Right cardiac atrium (tissue), 5 donors: Measurements from ENCODE around the gene TSPAN3. TPM values are rescaled to one million over a fixed set of nuclear protein-coding genes. Genes with fewer than 3 reads are reported as not detected.
A peak's percentile ranks its signal among the peaks of the same experiment; 100 is the strongest.

Experiments
- ATAC-seq, 2 donors: fragments of 200-7000 bp; cut with Tn5 transposase; one replicate each; pipeline versions ENCODE4 v1.8.0 to v1.9.1; 2020; ENCODE audit warnings: moderate library complexity in 2 of 2, mild to moderate bottlenecking in 1 of 2
- DNase-seq, 3 donors: peaks; one replicate each; pipeline ENCODE4 v3.0.0-alpha.2; 2020
- H3K27ac ChIP-seq: one replicate; pipeline ENCODE4 v1.5.1; 2013; ENCODE audit warnings: mild to moderate bottlenecking, low read length, control low read depth, moderate library complexity
- H3K27me3 ChIP-seq: one replicate; pipeline ENCODE4 v1.6.1; 2013; ENCODE audit not compliant: control insufficient read depth, insufficient read depth
- H3K4me1 ChIP-seq: one replicate; pipeline ENCODE4 v1.6.1; 2013; ENCODE audit warnings: low read length; ENCODE audit not compliant: control insufficient read depth, insufficient read depth
- H3K4me3 ChIP-seq: one replicate; pipeline ENCODE4 v1.5.1; 2013; ENCODE audit warnings: low read length, control low read depth
- H3K9me3 ChIP-seq: one replicate; pipeline ENCODE4 v1.6.1; 2013; ENCODE audit warnings: low read length; ENCODE audit not compliant: control insufficient read depth
- WGBS: extraction: QIAGEN DNeasy Blood & Tissue Kit; methylation state at CpG from one replicate; pipeline ENCODE4 v1.1.7; 2013; 5-methylcytosine and 5-hydroxymethylcytosine counted together
- intact Hi-C, 4 donors: fragments of 100-400 bp; cut with DNase I; formaldehyde crosslinking; loops; one replicate each; pipeline versions ENCODE4 v1.11.0 to v1.14.0; 2022 to 2023
- polyA plus RNA-seq: library from polyadenylated mRNA; stranded (reverse); fragments of 200-250 nt; gene quantifications from one replicate; pipeline ENCODE4 v1.2.3, GENCODE V29; 2013
- total RNA-seq, 4 donors: library from RNA; stranded (reverse); fragmentation: NEBNext Ultra II Directional; extraction: Animal tissue kit (Norgen Biotek cat#: 25700); gene quantifications; one replicate each; pipeline ENCODE4 v1.2.1, GENCODE V29; 2021
- donor health status: healthy with polysubstance abuse.
- donor health status: DM: no; HTN: yes; CAD: no.
- donor health status: DM: no; HTN: no; CAD: no.
- donor health status: DM: no; HTN: yes; CAD: no; lungs with severe emphysema.
- donor health status: DM: yes; HTN: yes; CAD: no.

Gene TSPAN3
- total and polyA plus RNA-seq, 5 donors: 124 to 135 (median 128) TPM

DNA sequence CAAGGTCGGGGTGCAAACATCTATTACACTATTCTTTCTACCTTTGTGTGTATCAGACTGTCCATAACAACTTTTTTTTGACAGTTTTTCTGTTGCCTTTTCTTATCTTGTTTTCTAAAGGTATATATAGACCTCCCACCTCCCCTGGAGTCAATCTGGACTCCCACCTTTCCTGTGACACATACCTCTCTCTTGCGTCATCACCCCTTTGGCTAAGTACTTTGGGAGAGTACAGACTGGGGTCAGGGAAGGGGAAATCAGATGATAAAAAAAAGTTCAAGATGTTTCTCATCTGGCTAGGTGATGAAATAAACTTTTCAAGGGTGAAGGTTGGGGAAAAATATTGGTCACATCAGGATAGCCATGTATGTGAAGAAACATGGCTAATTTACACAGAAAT is 17.2 kb downstream of the TSPAN3 start:
- no peak overlapping the region for H3K4me3 ChIP-seq
- whole genome bisulfite sequencing: 83% methylated on average over 2 of the region's 2 CpGs
- H3K4me1 ChIP-seq: peaks cover 6% of the 10 kb centered on the region
- no peak for DNase-seq
- intact Hi-C loops: no loop called here
- no peaks in the 10 kb centered on the region for H3K9me3 ChIP-seq
- no peak overlapping the region for H3K27ac ChIP-seq
- ATAC-seq: peak in 1 of 2 donors; percentile 16
- no peaks in the 10 kb centered on the region for H3K27me3 ChIP-seq

DNA sequence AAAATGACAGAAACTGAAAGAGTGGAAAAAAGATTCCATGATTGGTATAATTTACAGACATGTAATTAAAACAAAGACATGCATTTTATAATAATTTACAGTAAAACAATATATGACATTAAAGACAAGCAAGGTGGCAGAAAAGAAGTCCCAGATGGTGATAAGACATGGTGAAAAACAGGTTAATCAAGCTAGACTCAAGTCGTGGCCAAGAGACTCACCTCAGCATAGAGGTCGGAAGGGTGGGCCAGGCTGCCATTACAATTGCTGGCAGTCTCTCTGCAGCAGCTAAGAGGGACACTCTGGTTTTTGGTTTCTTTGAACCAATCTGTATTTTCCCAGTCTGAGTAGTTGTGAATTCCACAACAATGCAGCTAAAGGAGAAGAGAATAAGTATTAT is 18.4 kb downstream of the TSPAN3 start:
- 63% methylated on average over 2 of the region's 2 CpGs for WGBS
- Histone ChIP-seq H3K9me3 (no peaks in the 10 kb centered on the region), H3K27ac (no peak overlapping the region), H3K4me3 (no peak overlapping the region), H3K27me3 (no peaks in the 10 kb centered on the region), H3K4me1 (peaks cover 6% of the 10 kb centered on the region)
- no peak for DNase-seq
- ATAC-seq: no peak
- intact Hi-C loops: no loop called here

- ATAC-seq: no peak
- no peaks in the 10 kb centered on the region for H3K27me3 ChIP-seq
- intact Hi-C loops: no loop called here
- WGBS: 94% methylated on average over 1 of the region's 1 CpG
- H3K4me1 ChIP-seq: peaks cover 8% of the 10 kb centered on the region
- H3K4me3 ChIP-seq: no peak overlapping the region
- H3K27ac ChIP-seq: no peak overlapping the region
- no peaks in the 10 kb centered on the region for H3K9me3 ChIP-seq
- DNase-seq: no peak
Observed at GRCh38 chr15:77048135-77048876, 22.6 kb downstream of the TSPAN3 start.

GRCh38 chr15:77046704-77047412 is 24.1 kb downstream of the TSPAN3 start:
- Histone ChIP-seq H3K27me3 (no peaks in the 10 kb centered on the region), H3K9me3 (no peaks in the 10 kb centered on the region), H3K4me3 (no peak overlapping the region), H3K4me1 (peaks cover 8% of the 10 kb centered on the region), H3K27ac (no peak overlapping the region)
- DNase-seq: no peak
- no peak for ATAC-seq
- intact Hi-C loops: no loop called here
- WGBS: 93% methylated on average over 7 of the region's 7 CpGs

DNA sequence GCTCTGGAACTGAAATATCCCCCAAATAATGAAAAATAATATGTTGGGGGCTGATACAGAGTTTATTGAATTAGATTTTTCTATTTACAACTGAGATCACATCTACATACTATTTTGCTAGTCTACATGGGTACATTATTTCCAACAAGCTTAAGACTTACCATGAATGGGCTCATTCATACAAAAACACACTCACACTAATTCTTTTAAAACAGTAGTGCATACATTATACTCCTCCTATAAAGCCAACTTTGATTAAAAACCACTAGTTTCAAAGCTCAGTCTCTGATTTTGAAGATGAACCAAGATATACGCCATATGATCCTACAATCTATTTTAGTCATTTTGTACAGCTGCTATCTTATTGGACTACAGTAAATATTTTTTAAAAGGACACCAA is 24.9 kb downstream of the TSPAN3 start:
- 92% methylated on average over 1 of the region's 1 CpG for WGBS
- Histone ChIP-seq H3K4me1 (peaks cover 8% of the 10 kb centered on the region), H3K27me3 (no peaks in the 10 kb centered on the region), H3K27ac (no peak overlapping the region), H3K4me3 (no peak overlapping the region), H3K9me3 (no peaks in the 10 kb centered on the region)
- ATAC-seq (no peak), DNase-seq (no peak)
- intact Hi-C loops: no loop called here

- H3K4me3 ChIP-seq: no peak overlapping the region
- 71% methylated on average over 7 of the region's 7 CpGs for WGBS
- intact Hi-C loops: no loop called here
- ATAC-seq (peak; percentile 54 to 64), DNase-seq (no peak)
- H3K27me3 ChIP-seq: no peaks in the 10 kb centered on the region
- peaks cover 8% of the 10 kb centered on the region for H3K4me1 ChIP-seq
- no peaks in the 10 kb centered on the region for H3K9me3 ChIP-seq
- H3K27ac ChIP-seq: no peak overlapping the region
Observed at GRCh38 chr15:77044228-77045042, 26.5 kb downstream of the TSPAN3 start.

GRCh38 chr15:77042955-77043920 is 27.7 kb downstream of the TSPAN3 start:
- H3K27ac ChIP-seq: no peak overlapping the region
- WGBS: 76% methylated on average over 20 of the region's 20 CpGs
- no peak for ATAC-seq

DNA sequence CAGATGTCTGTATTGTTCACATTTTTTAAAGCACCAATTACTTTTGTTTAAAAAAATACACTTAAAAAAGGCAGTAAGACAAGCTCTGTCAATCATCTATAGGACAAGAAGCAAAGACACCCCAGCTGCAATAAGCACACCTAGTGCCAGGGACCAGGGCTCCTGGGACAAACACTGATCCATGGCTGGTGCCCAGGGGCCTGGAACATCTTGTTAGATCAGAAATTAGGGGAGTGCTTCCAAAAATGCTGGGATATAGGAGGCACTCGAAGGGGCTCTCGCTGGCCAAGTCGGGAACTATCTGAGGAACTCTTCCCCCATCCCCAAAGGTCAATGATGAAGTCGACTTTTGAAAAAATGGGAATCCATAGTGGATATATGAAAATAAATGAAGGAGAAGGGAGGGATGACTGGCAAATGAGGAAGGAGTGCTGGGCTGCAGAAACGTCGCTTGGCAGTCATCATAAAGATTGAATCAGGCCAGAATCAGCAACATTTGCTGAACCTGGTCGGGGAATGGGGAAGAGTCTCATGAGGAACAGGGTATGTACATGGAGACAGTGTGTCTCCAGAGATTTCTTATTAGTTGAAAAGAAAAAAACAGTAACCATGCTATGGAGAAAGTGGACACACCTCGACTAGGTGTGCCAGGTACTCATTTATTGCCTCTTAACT is 28.5 kb downstream of the TSPAN3 start:
- peaks cover 8% of the 10 kb centered on the region for H3K4me1 ChIP-seq
- WGBS: 78% methylated on average over 8 of the region's 8 CpGs
- DNase-seq (no peak), ATAC-seq (no peak)
- no peaks in the 10 kb centered on the region for H3K9me3 ChIP-seq
- intact Hi-C loops: no loop called here
- H3K27me3 ChIP-seq: no peaks in the 10 kb centered on the region
- no peak overlapping the region for H3K27ac ChIP-seq
- no peak overlapping the region for H3K4me3 ChIP-seq

More at GRCh38 chr15:77042955-77043920, 27.7 kb downstream of the TSPAN3 start:
- no peak for DNase-seq
- Histone ChIP-seq H3K9me3 (no peaks in the 10 kb centered on the region), H3K4me1 (peaks cover 8% of the 10 kb centered on the region), H3K4me3 (no peak overlapping the region), H3K27me3 (no peaks in the 10 kb centered on the region)
- intact Hi-C loops: no loop called here

GRCh38 chr15:77040673-77041072 is 30.2 kb downstream of the TSPAN3 start:
- Histone ChIP-seq H3K9me3 (no peaks in the 10 kb centered on the region), H3K4me1 (peaks cover 8% of the 10 kb centered on the region), H3K27me3 (no peaks in the 10 kb centered on the region), H3K27ac (no peak overlapping the region), H3K4me3 (no peak overlapping the region)
- intact Hi-C loops: no loop called here
- DNase-seq: no peak
- no peak for ATAC-seq
- 84% methylated on average over 5 of the region's 5 CpGs for WGBS

DNA sequence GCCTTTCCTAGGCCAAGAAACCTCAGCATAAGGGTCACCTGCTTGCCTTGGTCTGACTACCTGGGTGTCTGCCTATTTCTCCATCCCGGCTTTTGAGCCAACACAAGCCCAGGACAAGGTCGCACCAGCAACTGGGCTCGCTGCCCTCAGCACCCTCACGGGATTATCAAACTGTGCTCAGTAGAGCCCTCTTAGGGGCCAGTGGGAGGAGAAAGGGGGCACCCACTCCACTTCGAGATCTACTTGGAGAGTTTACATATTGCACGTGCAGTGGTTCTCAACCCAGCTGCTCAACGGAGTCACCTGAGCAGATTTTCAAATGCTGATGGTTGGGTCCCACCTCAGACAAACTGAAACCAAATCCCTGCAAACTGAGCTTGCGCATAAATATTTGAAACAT is 31.1 kb downstream of the TSPAN3 start:
- DNase-seq: no peak
- no peak overlapping the region for H3K4me3 ChIP-seq
- WGBS: no CpG with 5 or more reads among the region's 8 CpGs
- peaks cover 7% of the 10 kb centered on the region for H3K4me1 ChIP-seq
- ATAC-seq: no peak
- H3K9me3 ChIP-seq: no peaks in the 10 kb centered on the region
- intact Hi-C loops: no loop called here
- no peaks in the 10 kb centered on the region for H3K27me3 ChIP-seq
- no peak overlapping the region for H3K27ac ChIP-seq
